ENCODE measurements around the gene MS4A4A. TPM values are rescaled to one million over a fixed set of nuclear protein-coding genes. Genes with fewer than 3 reads are reported as not detected.
"Not testable (repeated sequence)": the region's sequence is repeated elsewhere in the genome, so short reads cannot be mapped to it uniquely, and the experiment has no call there.

Gene MS4A4A
- total RNA-seq, 1 donor from 2014 or later: 7.9 TPM

DNA sequence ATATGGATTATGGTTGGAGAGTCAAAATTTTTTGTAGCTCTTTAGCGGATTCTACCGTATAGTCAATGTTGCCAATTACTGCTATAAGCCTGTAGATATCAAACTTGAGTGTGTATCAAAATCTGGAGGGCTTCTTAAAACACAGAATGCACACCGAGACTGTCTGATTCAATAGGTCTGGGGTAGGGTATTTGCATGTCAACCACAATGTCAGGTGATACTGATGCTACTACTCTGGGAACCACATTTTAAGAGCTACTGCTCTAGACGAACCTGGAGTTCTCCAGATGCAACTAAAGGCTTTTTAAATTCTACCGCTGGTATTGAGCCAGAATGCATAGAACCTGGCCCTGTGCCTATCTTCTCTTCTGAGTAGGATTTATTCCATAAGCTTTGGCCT lies 15.8 kb upstream of the MS4A4A start:
- intact Hi-C loops (cut with DNase I): no loop called here
- H3K27ac ChIP-seq: no peak overlapping the region
- H3K27me3 ChIP-seq: no peaks in the 10 kb centered on the region
- DNase-seq (ENCODE audit: low spot score in 2 of 2): no peak
- no peaks in the 10 kb centered on the region for H3K36me3 ChIP-seq
- no peaks in the 10 kb centered on the region for H3K4me1 ChIP-seq
- TF ChIP-seq, protein P1, sequence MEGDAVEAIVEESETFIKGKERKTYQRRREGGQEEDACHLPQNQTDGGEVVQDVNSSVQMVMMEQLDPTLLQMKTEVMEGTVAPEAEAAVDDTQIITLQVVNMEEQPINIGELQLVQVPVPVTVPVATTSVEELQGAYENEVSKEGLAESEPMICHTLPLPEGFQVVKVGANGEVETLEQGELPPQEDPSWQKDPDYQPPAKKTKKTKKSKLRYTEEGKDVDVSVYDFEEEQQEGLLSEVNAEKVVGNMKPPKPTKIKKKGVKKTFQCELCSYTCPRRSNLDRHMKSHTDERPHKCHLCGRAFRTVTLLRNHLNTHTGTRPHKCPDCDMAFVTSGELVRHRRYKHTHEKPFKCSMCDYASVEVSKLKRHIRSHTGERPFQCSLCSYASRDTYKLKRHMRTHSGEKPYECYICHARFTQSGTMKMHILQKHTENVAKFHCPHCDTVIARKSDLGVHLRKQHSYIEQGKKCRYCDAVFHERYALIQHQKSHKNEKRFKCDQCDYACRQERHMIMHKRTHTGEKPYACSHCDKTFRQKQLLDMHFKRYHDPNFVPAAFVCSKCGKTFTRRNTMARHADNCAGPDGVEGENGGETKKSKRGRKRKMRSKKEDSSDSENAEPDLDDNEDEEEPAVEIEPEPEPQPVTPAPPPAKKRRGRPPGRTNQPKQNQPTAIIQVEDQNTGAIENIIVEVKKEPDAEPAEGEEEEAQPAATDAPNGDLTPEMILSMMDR (IDR thresholded peaks at IDR 0.05): no peak
- H3K9me3 ChIP-seq: no peaks in the 10 kb centered on the region
- no peak overlapping the region for H3K4me3 ChIP-seq

DNA sequence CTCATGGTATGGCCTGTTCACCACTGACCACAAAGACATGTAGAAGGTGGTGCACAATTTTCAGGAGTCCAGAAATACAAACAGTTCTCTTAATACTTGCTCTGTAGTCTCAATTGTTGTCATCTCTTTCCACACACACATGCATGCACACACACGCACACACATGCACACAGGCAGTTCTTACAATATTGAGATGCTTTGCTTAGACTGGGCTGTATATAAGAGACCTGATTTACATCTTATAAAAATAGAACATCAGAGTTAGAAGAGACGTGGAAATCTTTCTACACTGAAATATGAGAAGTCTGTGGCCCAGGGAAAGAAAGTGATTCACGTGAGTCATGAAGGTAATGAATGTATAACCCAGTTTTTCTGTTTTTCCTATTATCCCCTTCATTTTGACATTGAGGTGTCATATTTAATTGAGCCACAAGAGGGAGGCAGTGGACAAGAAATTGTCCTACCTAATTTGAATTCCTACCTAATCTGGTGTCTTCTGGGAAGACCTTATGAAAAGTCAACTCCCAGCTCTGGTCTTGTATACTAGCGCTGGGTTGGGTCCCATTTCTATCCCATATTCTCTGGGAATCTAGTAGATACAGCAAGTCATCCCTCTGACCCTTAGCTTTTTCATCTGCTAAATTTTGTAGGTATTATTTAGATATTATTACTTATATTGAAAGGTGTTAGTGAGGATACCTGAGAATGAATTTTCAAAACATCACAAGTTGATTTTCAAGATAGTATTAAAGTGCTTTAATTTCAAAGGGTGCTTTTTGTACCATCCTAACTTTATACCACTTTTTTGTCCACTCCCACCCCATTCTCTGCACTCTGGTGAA lies 14.9 kb upstream of the MS4A4A start:
- no peak for DNase-seq (ENCODE audit: low spot score in 2 of 2)
- no peaks in the 10 kb centered on the region for H3K9me3 ChIP-seq
- intact Hi-C loops (cut with DNase I): no loop called here
- H3K36me3 ChIP-seq: no peaks in the 10 kb centered on the region
- H3K4me3 ChIP-seq: no peak overlapping the region
- TF ChIP-seq, protein P1 (IDR thresholded peaks at IDR 0.05): peak in 2 of 3 experiments; percentile 38 to 52
- no peak overlapping the region for H3K27ac ChIP-seq
- no peaks in the 10 kb centered on the region for H3K4me1 ChIP-seq
- no peaks in the 10 kb centered on the region for H3K27me3 ChIP-seq

DNA sequence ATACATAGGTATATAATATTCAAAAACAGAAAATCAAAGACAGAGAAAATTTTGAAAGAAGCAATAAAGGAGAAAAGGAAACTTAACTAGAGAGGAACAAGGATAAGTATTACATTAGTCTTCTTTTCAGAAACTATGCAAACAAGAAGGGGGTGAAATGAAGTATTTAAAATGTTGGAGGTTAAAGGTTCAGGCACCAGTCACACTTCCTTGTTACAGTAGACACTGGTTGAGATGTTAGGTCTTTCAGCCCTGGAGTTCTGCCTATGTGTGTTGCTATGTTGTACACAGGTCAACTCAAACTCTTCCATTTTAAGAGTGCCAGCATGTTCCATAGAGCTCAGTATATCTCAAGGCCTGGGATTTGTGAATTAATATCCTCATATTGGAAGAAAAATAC lies 6.0 kb upstream of the MS4A4A start:
- intact Hi-C loops (cut with DNase I): no loop called here
- Histone ChIP-seq H3K4me3 (no peak overlapping the region), H3K36me3 (no peaks in the 10 kb centered on the region), H3K27me3 (no peaks in the 10 kb centered on the region), H3K27ac (no peak overlapping the region), H3K9me3 (no peaks in the 10 kb centered on the region), H3K4me1 (no peaks in the 10 kb centered on the region)
- no peak for DNase-seq (ENCODE audit: low spot score in 2 of 2)
- TF ChIP-seq, protein P1 (IDR thresholded peaks at IDR 0.05): no peak

DNA sequence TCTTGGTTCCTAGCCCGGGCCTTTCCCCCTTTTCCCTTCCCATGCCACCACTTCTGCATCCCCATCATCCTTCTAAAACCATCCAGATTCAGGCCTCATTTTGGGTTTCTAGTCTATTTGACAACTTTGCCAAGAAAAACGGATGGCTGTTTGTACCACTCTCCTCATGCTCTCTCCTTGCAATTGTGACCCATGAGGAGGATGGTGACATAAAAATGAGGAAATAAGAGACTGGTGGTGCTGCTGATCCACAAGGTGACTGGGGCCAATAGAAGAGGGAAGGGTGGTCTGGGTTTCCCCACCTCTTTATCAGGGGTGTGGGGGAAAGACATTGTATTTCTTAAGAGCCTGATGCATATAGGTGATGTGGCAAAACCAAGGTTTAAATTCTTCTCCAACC lies 1.0 kb downstream of the MS4A4A start:
- peak overlapping the region in 1 of 2 donors; percentile 10 for H3K27ac ChIP-seq
- DNase-seq (ENCODE audit: low spot score in 2 of 2): no peak
- H3K4me1 ChIP-seq: no peaks in the 10 kb centered on the region

DNA sequence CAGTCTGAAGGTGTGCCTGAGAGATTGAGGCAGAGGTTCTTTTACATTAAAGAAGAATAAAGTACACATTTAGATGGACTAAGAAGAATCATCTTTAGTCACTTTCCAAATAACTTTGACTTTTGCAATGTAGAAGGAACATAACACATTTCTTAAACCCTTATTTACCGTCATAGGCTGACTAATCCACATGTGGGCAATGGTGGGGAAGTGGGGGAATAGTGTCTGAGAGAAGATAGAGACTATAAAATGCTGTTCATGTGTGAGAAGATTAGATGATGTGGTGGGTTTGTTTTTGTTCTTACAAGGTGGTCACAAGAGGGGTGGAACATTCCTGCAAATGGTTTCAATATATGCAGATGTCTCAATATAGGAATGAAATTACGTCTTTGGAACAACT lies 1.8 kb downstream of the MS4A4A start:
- Histone ChIP-seq H3K27me3 (no peaks in the 10 kb centered on the region), H3K27ac (no peak overlapping the region), H3K36me3 (no peaks in the 10 kb centered on the region), H3K4me1 (no peaks in the 10 kb centered on the region), H3K4me3 (no peak overlapping the region), H3K9me3 (no peaks in the 10 kb centered on the region)
- no peak for DNase-seq (ENCODE audit: low spot score in 2 of 2)
- TF ChIP-seq, protein P1 (IDR thresholded peaks at IDR 0.05): no peak
- intact Hi-C loops (cut with DNase I): no loop called here

More for the DNA sequence above, 1.0 kb downstream of the MS4A4A start:
- intact Hi-C loops (cut with DNase I): no loop called here
- H3K4me3 ChIP-seq: peak overlapping the region in 1 of 2 donors; percentile 5
- H3K36me3 ChIP-seq: no peaks in the 10 kb centered on the region
- H3K9me3 ChIP-seq: no peaks in the 10 kb centered on the region
- no peaks in the 10 kb centered on the region for H3K27me3 ChIP-seq
- TF ChIP-seq, protein P1 (IDR thresholded peaks at IDR 0.05): no peak

DNA sequence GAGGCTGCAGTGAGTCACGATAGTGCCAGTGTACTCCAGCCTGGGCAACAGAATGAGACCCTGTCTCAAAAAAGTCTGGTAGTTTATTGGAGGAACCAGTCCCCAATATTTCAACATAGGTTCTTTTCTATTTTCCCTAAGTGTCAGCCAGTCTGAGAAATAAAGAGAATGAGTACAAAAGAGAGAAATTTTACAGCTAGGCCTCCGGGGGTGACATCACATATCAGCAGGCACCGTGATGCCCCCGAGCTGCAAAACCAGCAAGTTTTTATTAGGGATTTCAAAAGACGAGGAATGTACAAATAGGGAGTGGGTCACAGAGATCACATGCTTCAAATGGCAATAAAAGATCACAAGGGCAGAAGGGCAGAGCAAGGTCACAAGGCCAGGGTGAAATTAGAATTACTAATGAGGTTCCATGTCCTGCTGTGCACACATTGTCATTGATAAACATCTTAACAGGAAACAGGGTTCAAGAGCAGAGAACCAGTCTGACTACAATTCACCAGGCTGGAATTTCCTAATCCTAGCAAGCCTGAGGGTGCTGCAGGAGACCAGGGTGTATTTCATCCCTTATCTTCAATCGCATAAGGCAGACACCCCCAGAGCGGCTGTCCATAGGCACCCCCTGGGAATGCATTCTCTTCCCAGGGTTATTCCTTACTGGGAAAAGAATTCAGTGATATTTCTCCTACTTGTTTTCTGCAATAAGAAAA lies 5.1 kb downstream of the MS4A4A start:
- DNase-seq (ENCODE audit: low spot score in 2 of 2); H3K27me3 ChIP-seq; H3K36me3 ChIP-seq; intact Hi-C loops (cut with DNase I); H3K4me1 ChIP-seq; H3K9me3 ChIP-seq; H3K27ac ChIP-seq; H3K4me3 ChIP-seq: not testable (repeated sequence)

All from ascending aorta (tissue), 2 donors.